ENCODE measurements around the gene RHEB. TPM values are rescaled to one million over a fixed set of nuclear protein-coding genes. Genes with fewer than 3 reads are reported as not detected.

The RHEB gene
- polyA plus RNA-seq, 12 donors: 64.8 to 105 (median 84.8) TPM; not detected in 1

GRCh38 chr7:151481650-151482505 is 37.8 kb downstream of the RHEB start:
- no peak for DNase-seq

DNA sequence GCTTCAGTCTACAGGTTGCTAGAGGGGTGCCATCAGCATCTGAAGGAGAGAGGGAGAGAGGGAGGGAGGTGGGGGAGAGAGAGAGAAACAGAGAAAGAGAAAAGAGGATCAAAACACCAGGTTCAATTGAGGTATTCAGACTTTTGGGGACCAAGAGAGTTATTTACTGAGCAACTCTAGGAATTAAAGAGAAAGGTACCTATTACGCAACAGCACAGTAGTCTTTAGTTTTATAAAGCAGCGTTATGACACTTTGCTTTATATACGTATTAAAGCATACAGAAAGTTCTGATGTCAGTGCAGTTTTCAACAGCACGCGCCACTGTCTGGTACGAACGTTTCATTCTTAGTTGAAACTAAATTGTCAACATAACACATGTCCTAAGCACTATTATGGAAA is 41.8 kb downstream of the RHEB start:
- no peak for DNase-seq

- DNase-seq: no peak
Measured at GRCh38 chr7:151472644-151473380, 46.9 kb downstream of the RHEB start.

- DNase-seq: no peak
Measured at GRCh38 chr7:151470711-151471110, 49.0 kb downstream of the RHEB start.

DNA sequence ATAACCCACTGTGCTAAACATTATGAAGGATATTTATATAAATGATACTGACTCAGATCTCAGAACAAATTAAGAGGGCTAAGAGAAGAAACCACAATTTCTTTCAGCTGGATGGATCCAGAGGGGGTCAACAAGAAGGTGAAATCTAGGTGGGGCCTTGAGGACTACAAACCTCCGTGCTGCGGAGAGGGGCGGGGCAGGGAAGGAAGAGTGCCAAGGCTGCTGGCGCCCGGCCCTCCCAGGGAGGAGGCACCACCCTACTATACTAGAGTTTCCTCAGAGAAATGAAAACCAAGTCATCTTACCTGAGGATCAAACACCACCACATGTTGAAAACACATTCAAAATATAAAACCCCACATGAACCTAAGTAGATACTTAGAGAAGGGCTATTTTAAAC is 50.4 kb downstream of the RHEB start:
- no peak for DNase-seq

- no peak for DNase-seq
Measured at GRCh38 chr7:151468217-151469018, 51.3 kb downstream of the RHEB start.

GRCh38 chr7:151465169-151465568 is 54.5 kb downstream of the RHEB start:
- DNase-seq: no peak

DNA sequence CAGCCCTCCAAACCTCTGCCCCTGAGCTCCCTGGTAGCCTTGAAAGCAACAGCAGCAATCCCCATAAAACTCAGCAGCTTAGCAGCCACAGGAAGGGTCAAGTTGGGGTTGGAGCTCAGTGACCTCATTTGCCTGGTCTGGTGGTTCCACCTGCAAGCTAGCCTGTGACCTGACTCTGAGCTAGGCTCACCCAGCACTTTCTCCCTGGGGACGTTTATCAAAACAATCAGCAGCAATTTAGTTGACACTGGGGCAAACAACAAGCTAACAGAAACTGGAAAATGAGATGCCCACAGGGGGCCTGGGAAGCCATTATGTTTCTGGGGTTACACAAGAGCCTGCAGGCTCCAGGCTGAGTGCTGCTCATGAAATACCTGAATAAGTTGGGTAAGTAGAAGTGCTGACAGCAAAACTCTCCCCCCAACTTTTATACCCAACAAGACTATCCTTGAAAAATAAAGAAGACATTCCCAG is 57.4 kb downstream of the RHEB start:
- DNase-seq: no peak

DNA sequence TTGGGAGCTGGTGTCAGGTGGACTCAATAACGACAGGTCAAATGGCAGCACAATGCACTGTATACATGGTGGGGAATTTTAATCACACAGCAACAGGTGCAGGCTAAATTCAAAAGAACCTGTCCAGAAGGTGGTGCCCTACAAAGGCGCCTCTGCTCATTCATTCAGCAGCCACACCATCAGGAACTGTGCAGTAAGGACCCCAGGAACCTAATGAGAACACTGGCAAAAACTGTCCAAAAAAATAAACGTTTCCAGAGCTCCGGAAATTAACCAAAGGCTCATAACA is 57.8 kb downstream of the RHEB start:
- DNase-seq: no peak

- DNase-seq: no peak
Measured at GRCh38 chr7:151461096-151461941, 58.4 kb downstream of the RHEB start.

DNA sequence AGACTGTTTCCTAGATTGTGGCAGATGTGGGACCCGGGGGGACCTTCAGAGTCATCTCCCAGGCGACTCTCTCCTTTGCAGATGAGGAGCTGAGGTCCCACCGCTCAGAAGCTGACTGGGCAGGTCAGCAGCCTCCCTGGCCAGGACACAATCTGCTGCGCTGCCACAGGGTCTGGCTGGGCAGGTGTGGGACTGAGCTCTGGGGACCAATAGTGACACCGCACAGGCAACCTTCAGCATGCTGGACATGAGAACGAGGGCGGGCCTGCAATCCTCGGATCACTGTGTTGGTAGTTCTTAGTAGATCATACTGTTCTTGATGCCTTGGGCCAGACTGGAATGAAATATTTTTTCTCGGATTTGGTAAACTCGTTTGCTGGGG is 59.2 kb downstream of the RHEB start:
- DNase-seq: no peak

GRCh38 chr7:151459726-151460473 is 59.8 kb downstream of the RHEB start:
- DNase-seq: peak; percentile 77

GRCh38 chr7:151457534-151457933 is 62.2 kb downstream of the RHEB start:
- no peak for DNase-seq

- DNase-seq: no peak
Measured at GRCh38 chr7:151456782-151457181, 62.9 kb downstream of the RHEB start.

DNA sequence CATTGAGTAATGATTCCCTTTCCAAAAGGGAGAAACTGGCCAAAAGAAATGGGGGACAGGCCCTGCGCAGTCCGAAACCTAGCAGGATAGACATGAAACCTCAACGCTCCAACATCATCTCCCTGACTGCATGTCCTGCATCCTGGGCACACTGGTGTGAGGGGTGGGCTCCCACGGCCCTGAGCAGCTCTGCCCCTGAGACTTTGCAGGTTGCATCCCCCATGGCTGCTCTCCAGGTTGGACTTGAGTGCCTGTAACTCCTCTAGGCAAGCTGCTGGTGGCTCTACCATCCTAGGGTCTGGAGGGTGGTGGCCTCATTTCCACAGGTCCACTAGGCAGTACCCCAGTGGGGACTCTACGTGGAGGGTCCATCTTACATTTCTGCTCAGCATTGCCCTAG is 63.4 kb downstream of the RHEB start:
- no peak for DNase-seq

GRCh38 chr7:151455690-151456089 is 64.0 kb downstream of the RHEB start:
- no peak for DNase-seq

DNA sequence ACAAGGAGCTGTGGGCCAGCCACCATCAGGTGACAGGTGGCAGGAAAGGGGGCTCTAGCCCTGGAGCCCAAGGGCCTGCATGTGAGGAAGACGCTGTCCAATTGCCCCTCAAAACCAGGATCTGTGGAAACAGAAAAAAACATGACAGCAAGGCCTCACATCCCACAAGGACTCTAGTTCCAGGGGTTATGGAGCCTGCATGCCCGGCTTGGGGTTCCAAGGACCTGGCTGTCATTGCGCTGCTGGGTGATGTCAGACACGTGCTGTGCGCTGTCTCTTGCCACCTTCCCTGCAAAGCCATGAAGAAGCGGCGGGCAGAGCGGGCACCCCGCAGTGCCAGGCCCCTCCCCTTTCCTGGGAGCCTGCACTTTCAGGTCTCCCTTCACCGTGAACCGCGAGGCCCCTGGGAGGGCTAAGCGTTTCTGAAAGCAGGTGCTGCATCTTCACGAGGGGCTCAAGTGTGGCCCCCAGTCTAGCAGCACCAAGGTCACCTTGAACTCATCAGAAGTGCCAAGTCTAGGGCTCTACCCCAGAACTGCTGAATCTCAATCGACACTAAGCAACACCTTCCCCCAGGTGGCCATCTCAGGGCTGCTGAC is 64.7 kb downstream of the RHEB start:
- DNase-seq: no peak

DNA sequence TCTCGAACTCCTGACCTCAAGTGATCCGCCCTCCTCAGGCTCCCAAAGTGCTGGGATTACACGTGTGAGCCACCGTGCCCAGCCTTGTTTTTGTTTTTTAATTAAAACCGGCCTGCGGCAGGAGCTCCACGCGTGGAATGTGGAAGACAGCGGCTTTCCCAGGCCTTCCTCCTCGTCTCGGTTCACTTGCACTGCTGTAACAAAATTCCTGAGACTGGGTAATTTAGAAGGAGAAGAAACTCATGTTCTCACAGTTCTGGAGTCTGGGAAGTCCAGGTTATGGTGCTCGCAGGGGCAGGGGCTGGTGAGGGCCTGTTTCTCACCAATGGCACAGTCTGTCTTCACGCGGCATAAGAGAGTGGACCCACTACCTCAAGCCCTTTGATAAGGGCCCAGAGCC is 65.4 kb downstream of the RHEB start:
- DNase-seq: no peak

DNA sequence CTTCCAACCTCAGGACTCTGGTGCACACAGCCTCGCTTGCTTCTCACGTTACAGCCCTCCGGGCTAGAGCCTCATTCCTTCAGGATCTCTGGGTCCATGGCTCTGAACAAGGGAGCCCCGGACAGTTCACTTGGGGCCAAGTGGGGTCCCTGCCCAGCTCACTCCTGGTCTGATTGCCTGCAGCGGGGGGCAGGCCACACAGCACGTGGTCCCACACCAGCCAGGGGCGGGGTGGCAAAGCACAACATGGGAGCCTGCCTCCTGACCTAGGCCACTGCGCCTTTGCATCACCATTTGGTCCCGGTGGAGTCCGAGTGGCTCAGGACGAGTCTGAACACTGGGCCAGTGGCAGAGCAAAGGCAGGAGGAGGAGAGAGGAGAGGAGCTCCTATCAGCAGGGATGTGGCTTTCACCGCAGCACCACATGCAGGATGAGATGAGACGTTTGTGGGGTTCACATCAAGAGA is 66.3 kb downstream of the RHEB start:
- no peak for DNase-seq

DNA sequence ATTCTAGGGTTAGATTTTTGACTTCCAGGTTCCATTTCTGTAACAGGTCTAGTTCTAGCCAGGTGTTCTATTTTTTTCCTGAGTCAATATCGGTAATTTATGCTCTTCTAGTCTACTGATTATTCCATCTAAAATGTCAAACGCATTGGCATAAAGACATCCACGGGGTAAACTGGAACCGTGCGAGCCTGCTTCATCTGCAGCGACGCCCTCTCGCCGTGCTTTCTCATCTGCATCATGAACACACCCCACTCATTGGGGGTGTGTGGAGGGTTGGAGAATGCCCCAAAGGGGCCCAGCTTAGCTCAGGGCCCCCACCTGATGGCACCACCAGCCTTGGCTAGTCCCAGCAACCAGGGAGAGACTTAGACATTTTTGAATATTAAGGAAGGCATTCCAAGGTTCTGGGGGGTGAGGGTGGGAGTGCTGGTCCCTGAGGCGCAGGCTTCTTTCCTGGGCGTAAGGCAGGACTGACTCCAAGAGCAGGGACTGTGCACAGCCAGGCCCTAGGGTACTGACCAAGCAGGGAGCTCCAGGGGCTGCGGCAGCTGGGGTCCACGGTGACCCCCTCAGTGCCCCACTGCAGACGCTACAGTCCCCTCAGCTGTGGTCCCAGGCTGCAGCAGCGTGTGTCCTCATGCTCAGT is 66.9 kb downstream of the RHEB start:
- DNase-seq: no peak
